ENCODE results near the gene SNX30.

GRCh38 chr9:112777914-112778313 is 27.4 kb downstream of the SNX30 start:
- TF ChIP-seq POLR2AphosphoS5 (IDR thresholded peaks at IDR 0.05): no peak
- TF ChIP-seq, protein P1, sequence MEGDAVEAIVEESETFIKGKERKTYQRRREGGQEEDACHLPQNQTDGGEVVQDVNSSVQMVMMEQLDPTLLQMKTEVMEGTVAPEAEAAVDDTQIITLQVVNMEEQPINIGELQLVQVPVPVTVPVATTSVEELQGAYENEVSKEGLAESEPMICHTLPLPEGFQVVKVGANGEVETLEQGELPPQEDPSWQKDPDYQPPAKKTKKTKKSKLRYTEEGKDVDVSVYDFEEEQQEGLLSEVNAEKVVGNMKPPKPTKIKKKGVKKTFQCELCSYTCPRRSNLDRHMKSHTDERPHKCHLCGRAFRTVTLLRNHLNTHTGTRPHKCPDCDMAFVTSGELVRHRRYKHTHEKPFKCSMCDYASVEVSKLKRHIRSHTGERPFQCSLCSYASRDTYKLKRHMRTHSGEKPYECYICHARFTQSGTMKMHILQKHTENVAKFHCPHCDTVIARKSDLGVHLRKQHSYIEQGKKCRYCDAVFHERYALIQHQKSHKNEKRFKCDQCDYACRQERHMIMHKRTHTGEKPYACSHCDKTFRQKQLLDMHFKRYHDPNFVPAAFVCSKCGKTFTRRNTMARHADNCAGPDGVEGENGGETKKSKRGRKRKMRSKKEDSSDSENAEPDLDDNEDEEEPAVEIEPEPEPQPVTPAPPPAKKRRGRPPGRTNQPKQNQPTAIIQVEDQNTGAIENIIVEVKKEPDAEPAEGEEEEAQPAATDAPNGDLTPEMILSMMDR (IDR thresholded peaks at IDR 0.05): no peak
- no peak for TF ChIP-seq POLR2A (IDR thresholded peaks at IDR 0.05; ENCODE audit: low read depth)
- no peak for TF ChIP-seq EP300 (IDR thresholded peaks at IDR 0.05)
